ENCODE results near the gene C5orf34.
"Not testable (repeated sequence)": the region's sequence is repeated elsewhere in the genome, so short reads cannot be mapped to it uniquely, and the experiment has no call there.

C5orf34 gene, protein sequence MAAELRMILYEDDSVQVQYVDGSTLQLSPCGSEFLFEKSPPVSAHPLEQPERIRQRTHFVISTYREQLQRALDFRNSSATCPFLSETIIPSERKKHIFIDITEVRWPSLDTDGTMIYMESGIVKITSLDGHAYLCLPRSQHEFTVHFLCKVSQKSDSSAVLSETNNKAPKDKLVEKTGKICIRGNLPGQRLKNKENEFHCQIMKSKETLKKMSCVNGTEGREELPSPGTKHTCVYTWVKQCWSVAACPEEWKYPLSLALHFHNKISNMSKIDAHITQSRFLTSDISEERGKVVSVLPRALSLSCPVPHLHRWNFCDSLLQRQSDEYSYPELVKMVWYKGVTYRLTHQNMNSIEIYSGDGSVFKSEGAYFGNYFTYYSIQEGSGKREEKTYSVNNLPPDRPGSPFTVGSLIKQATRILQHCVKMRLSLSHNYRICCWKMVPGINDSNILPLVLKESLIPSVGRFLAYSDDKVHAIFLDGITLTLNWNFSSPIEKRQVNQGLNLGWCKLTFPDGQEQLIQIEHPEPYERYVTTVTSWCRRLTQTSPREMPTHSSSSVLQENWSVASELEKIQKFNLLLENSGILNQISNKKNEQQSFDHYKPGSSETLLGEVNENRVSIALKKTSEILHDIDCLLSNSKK

DNA sequence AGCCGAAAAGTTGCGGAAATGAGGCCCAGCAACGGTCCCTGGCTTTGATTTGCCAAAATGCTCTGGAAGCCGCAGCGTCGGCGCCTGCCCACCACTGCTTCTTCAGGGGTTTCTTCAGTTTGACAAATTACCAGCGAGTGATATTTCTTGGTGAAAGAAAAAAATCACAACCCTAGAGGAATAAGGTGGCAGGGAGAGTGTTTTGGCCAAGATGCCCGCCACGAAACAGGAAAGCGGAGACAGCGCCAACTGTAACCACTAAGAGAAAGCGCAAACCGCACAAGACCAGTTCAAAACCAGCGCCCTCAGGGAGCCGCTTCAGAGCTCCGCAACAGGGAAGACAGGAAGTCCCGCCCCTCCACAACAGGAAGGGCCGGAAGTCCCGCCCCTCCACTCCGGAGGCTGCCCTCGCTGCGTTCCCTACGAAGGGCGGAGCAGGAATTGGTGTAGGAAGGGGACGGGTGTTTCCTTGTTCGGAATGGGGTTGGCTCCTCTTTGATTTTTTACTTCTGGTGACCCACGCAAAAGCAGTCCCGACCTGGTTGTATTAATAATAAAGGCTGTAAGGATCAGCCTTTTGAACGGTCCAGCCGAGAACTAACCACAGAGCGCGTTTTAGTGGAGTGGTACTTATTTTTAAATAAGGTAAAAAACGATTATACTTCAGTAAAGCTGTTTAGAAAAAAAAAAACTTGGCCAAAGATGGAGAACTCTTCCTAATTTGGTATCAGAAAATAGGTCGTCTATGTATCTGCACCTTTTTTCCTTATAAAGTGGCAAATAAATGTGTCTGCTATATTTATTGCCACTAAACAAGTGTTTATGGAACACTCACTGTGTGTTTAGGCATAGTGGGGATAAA lies at the start of gene C5orf34:
TSS of gene C5orf34 (minus strand) at position 333 of the 862 bp plus-strand sequence. CDS start 5,809 bp downstream, outside the sequence.
- no peaks in the 10 kb centered on the region for H3K9me3 Mint-ChIP-seq
- peaks cover 3% of the 10 kb centered on the region for H3K27me3 Mint-ChIP-seq (ENCODE audit: low read depth)
- peak within 1 kb of the TSS; percentile 83 for H3K4me3 Mint-ChIP-seq
- DNase-seq (ENCODE audit: low spot score): peak; percentile 92
- peaks cover 29% of the 10 kb centered on the region for H3K4me1 Mint-ChIP-seq (ENCODE audit: low read depth)
- H3K36me3 Mint-ChIP-seq (ENCODE audit: low read depth): peaks cover 16% of the 10 kb centered on the region
- H3K27ac Mint-ChIP-seq: peak within 1 kb of the TSS; percentile 93

DNA sequence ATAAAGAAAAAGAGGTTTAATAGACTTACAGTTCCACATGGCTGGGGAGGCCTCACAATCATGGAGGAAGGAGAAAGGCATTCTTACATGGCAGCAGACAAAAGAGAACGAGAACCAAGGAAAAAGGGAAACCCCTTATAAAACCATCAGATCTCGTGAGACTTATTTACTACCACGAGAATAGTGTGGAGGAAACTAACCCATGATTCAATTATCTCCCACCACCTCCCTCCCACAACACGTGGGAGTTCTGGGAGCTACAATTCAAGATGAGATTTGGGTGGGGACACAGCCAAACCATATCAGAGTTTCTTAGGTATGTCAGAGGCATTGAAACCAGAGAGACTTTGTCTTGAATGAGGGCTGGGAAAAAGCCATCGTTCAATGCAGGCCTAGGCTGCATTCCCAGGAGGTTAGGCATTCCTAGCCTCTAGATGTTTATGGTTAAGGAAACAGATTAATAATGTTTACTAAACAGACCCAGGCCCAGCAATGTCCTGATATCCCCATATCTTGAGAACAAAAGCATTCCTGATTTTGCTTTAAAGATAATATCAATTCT lies 49.4 kb upstream of the C5orf34 start:
- no peaks in the 10 kb centered on the region for H3K4me1 Mint-ChIP-seq (ENCODE audit: low read depth)
- H3K36me3 Mint-ChIP-seq (ENCODE audit: low read depth): no peaks in the 10 kb centered on the region
- H3K27ac Mint-ChIP-seq: no peak overlapping the region
- no peak overlapping the region for H3K4me3 Mint-ChIP-seq
- H3K27me3 Mint-ChIP-seq (ENCODE audit: low read depth): peaks cover 13% of the 10 kb centered on the region
- no peaks in the 10 kb centered on the region for H3K9me3 Mint-ChIP-seq
- DNase-seq (ENCODE audit: low spot score): no peak

DNA sequence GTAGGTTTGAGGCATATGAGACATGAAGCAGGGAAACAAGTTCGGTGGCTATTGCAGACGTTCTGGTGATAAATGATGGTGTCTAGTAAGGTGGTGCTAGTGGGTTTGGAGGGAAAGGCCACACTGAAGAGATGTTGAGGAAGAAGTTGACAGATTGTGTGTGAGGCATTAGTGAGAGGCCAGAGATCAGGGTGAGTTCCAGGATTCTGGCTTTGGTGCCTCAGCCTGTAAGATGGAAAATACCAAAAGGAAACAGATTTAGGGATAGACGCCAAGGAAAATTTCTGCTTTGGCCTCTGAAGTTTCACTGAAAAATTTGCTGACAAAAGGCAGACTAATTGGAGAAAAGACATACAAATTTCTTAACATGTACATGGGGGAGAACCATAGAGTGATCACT lies 48.4 kb upstream of the C5orf34 start:
- H3K4me3 Mint-ChIP-seq: no peak overlapping the region
- no peaks in the 10 kb centered on the region for H3K4me1 Mint-ChIP-seq (ENCODE audit: low read depth)
- no peaks in the 10 kb centered on the region for H3K36me3 Mint-ChIP-seq (ENCODE audit: low read depth)
- H3K27ac Mint-ChIP-seq: no peak overlapping the region
- no peaks in the 10 kb centered on the region for H3K9me3 Mint-ChIP-seq
- no peak for DNase-seq (ENCODE audit: low spot score)
- H3K27me3 Mint-ChIP-seq (ENCODE audit: low read depth): peaks cover 13% of the 10 kb centered on the region

DNA sequence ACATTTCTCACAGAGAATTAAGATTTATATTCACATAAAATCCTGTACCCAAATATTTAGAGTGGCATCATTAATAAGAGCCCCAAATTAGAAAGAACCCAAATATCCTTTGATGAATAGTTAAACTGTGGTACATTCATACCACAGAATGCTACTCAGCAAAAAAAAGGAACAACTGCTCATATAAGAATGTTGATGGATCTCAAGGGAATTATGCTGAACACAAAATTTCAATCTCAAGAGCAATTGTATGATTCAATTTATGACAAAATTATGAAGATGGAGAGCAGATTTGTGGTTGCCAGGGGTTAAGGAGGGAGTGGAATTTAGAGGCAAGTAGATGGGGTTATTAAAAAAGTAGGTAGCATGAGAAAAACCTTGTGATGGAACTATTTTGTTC lies 46.4 kb upstream of the C5orf34 start:
- peaks cover 13% of the 10 kb centered on the region for H3K27me3 Mint-ChIP-seq (ENCODE audit: low read depth)
- H3K9me3 Mint-ChIP-seq: no peaks in the 10 kb centered on the region
- H3K27ac Mint-ChIP-seq: no peak overlapping the region
- H3K36me3 Mint-ChIP-seq (ENCODE audit: low read depth): no peaks in the 10 kb centered on the region
- H3K4me3 Mint-ChIP-seq: no peak overlapping the region
- no peak for DNase-seq (ENCODE audit: low spot score)
- peaks cover 5% of the 10 kb centered on the region for H3K4me1 Mint-ChIP-seq (ENCODE audit: low read depth)

DNA sequence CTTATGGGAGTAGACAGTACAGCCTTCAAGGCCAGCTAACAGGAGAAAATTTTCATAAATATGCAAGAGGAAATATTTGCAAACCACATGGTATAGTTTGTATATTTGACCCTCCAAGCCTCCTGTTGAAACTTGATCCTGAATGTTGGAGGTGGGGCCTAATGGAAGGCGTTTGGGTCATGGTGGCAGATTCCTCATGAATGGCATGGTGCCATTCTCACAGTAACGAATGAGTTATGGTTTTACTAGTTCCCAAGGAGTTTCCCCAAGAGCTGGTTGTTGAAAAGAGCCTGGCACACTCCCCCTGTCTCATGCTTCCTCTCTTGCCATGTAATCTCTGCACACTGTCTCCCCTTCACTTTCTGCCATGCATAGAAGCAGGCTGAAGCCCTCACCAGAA lies 45.2 kb upstream of the C5orf34 start:
- Mint-ChIP-seq H3K4me1 (ENCODE audit: low read depth) (peaks cover 12% of the 10 kb centered on the region), H3K27me3 (ENCODE audit: low read depth) (peaks cover 13% of the 10 kb centered on the region), H3K27ac (no peak overlapping the region), H3K36me3 (ENCODE audit: low read depth) (peaks cover 3% of the 10 kb centered on the region), H3K4me3 (no peak overlapping the region), H3K9me3 (no peaks in the 10 kb centered on the region)
- DNase-seq (ENCODE audit: low spot score): no peak

DNA sequence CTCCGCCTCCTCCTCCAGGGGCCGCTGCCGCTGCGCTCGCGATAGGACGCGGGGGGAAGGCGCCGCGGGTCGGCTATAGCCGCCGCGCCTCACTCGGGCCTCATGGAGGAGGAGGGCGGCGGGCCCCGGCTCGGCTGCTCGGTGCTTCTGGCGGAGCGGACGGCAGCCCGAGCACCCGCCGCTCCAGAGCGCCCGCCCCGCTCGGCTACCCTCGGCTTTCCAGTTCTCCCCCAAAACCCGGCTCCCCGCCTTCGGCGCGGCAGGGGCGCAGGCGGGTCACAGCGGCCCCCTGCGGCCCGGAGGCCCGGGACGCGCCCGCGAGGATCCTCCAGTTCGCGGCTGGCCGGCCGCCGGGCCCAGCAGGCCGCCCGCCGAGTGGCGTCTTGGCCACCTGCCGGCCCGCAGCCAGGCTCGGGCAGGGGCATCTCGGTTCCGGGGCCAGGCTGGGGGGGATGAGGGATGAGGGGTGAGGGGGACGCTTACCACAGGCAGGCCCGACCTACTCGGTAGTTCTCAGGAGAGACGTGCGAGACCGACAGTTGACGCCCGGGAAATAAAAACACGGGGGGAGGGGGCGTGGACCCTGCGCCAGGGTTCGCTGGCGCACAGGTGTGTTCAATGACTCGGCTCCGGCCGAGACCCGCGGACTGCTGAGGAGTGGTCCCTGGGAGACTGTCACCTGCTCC lies 42.1 kb upstream of the C5orf34 start, which contains the start of gene PAIP1:
TSS of gene PAIP1 (minus strand) at position 221 of the 686 bp plus-strand sequence. CDS start 231 bp downstream, outside the sequence.
- H3K4me3 Mint-ChIP-seq: peak within 1 kb of the TSS; percentile 91
- H3K27ac Mint-ChIP-seq: peak within 1 kb of the TSS; percentile 97
- H3K27me3 Mint-ChIP-seq (ENCODE audit: low read depth): peaks cover 9% of the 10 kb centered on the region
- H3K4me1 Mint-ChIP-seq (ENCODE audit: low read depth): peaks cover 16% of the 10 kb centered on the region
- H3K9me3 Mint-ChIP-seq: no peaks in the 10 kb centered on the region
- peaks cover 5% of the 10 kb centered on the region for H3K36me3 Mint-ChIP-seq (ENCODE audit: low read depth)
- DNase-seq (ENCODE audit: low spot score): peak; percentile 88

DNA sequence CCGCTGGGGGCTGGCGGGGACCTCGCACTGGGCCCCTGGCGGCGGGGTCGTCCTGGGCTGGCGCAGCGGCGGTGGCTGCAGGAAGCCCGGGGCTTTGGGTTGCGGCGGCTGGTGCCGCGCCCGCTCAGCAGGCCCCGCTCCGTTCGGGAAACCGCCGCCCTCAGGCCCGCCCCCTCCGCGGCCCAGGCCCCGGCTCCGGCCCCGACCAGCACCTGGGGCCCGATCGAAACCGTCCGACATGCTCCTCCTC lies 41.6 kb upstream of the C5orf34 start:
- not testable (repeated sequence) for H3K4me3 Mint-ChIP-seq; H3K36me3 Mint-ChIP-seq (ENCODE audit: low read depth); DNase-seq (ENCODE audit: low spot score); H3K27me3 Mint-ChIP-seq (ENCODE audit: low read depth); H3K9me3 Mint-ChIP-seq; H3K27ac Mint-ChIP-seq
- peaks cover 16% of the 10 kb centered on the region for H3K4me1 Mint-ChIP-seq (ENCODE audit: low read depth)

DNA sequence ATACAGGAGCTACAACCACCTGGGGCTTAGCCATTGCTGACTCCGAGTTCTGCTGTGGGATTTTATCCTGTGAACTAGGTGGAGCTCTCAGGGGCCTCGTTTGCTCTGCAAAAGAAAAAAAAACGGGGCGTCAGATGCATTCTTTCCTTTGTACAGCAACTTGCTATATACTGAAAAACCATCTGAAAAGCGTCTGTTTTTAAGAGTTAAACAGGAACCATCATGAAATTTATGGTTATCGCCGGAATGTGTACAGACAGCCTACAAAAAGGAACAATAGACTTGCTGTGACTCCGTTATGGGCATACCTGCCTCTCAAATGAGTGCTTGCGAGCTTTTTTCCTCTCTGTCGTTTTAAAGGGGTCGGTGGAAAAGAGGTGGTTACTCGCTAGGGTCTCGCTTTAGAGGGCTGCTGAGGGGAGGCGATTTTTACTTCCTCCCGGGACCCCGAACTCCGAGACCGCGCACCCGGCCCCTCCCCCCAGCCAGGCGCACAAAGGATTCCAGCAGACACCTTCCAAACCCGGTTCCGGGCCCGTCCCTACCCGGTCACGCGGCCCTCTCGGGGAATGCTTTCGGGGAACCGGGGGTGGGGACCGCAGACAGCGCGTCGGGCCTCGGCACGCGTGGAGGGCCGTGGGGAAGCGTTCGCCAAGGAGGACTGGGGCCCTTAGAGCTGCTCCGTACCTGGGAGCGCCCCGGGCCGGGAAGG lies 41.1 kb upstream of the C5orf34 start:
- Mint-ChIP-seq H3K4me1 (ENCODE audit: low read depth) (peaks cover 17% of the 10 kb centered on the region), H3K27me3 (ENCODE audit: low read depth) (peaks cover 9% of the 10 kb centered on the region), H3K27ac (peak overlapping the region; percentile 88), H3K36me3 (ENCODE audit: low read depth) (peaks cover 7% of the 10 kb centered on the region), H3K4me3 (peak overlapping the region; percentile 91), H3K9me3 (no peaks in the 10 kb centered on the region)
- DNase-seq (ENCODE audit: low spot score): peak; percentile 53

DNA sequence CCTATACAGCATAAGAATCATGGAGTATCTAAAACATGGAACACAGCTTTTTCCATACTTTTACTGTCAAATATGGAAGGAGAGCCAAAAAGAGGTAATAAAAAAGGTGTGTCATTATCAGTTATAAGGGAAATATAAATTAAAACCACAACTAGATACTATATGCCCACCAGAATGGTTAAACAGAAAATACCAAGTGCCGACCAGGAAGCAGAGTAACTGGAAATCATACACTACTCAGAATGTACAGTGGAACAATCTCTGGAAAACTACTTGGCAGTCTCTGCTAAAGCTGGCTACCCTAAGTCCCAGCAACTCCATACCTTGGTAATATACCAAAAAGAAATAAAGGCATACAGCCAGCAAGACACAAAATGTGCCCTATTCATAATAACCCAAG lies 39.5 kb upstream of the C5orf34 start:
- Mint-ChIP-seq H3K27me3 (ENCODE audit: low read depth) (peaks cover 1% of the 10 kb centered on the region), H3K4me1 (ENCODE audit: low read depth) (peaks cover 22% of the 10 kb centered on the region), H3K4me3 (no peak overlapping the region), H3K9me3 (no peaks in the 10 kb centered on the region), H3K27ac (no peak overlapping the region), H3K36me3 (ENCODE audit: low read depth) (peaks cover 12% of the 10 kb centered on the region)
- DNase-seq (ENCODE audit: low spot score): no peak

DNA sequence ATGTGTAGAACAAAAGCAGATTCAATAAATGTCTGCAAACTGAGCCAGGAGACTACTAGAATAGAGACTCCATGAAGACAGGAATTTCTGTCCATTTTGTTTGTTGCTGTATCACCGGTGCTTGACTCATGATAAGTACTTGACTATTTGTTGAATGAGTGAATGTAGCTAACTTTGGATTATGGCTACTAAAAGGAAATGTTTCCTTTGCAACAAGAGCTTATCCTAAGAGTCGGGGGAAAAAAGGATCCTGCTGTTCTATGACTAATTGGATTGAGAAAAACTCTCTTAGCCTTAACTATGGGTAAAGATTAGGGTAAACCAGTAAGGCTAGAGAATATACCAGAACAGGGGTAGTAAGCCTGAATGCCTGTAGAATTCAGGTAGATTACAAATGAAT lies 38.4 kb upstream of the C5orf34 start:
- no peak overlapping the region for H3K4me3 Mint-ChIP-seq
- H3K27me3 Mint-ChIP-seq (ENCODE audit: low read depth): no peaks in the 10 kb centered on the region
- DNase-seq (ENCODE audit: low spot score): no peak
- H3K4me1 Mint-ChIP-seq (ENCODE audit: low read depth): peaks cover 22% of the 10 kb centered on the region
- H3K9me3 Mint-ChIP-seq: no peaks in the 10 kb centered on the region
- peaks cover 15% of the 10 kb centered on the region for H3K36me3 Mint-ChIP-seq (ENCODE audit: low read depth)
- H3K27ac Mint-ChIP-seq: no peak overlapping the region

DNA sequence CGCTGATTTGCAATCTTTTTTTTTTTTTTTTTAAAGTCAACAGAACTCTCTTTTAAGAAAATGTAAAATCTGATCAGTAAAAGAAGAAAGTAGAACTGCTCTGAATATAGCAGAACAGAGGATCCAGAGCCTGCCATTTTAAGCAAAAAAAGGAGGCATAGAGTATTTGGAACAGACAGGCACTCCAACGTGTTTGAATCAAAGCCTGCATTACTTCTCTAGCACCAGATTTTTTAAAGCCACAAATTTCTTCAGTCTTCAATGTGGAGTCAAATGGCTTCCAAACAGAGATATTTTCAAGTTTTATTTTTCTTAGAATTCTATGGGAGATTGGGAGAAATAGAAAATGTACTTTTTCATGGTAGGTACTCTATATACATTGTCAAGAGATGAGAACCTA lies 36.8 kb upstream of the C5orf34 start:
- peaks cover 25% of the 10 kb centered on the region for H3K36me3 Mint-ChIP-seq (ENCODE audit: low read depth)
- no peak overlapping the region for H3K4me3 Mint-ChIP-seq
- H3K27me3 Mint-ChIP-seq (ENCODE audit: low read depth): no peaks in the 10 kb centered on the region
- peaks cover 17% of the 10 kb centered on the region for H3K4me1 Mint-ChIP-seq (ENCODE audit: low read depth)
- H3K27ac Mint-ChIP-seq: no peak overlapping the region
- no peak for DNase-seq (ENCODE audit: low spot score)
- no peaks in the 10 kb centered on the region for H3K9me3 Mint-ChIP-seq

DNA sequence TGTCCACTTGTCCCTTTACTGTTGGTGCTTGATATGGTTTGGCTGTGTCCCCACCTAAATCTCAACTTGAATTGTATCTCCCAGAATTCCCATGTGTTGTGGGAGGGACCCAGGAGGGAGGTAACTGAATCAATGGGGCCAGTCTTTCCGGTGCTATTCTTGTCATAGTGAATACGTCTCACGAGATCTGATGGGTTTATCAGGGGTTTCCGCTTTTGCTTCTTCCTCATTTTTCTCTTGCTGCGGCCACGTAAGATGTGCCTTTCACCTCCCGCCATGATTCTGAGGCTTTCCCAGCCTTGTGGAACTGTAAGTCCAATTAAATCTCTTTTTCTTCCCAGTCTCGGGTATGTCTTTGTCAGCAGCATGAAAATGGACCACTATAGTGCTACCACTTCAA lies 34.3 kb upstream of the C5orf34 start:
- not testable (repeated sequence) for H3K4me1 Mint-ChIP-seq (ENCODE audit: low read depth); DNase-seq (ENCODE audit: low spot score); H3K27me3 Mint-ChIP-seq (ENCODE audit: low read depth); H3K27ac Mint-ChIP-seq; H3K9me3 Mint-ChIP-seq; H3K4me3 Mint-ChIP-seq
- H3K36me3 Mint-ChIP-seq (ENCODE audit: low read depth): peaks cover 43% of the 10 kb centered on the region

DNA sequence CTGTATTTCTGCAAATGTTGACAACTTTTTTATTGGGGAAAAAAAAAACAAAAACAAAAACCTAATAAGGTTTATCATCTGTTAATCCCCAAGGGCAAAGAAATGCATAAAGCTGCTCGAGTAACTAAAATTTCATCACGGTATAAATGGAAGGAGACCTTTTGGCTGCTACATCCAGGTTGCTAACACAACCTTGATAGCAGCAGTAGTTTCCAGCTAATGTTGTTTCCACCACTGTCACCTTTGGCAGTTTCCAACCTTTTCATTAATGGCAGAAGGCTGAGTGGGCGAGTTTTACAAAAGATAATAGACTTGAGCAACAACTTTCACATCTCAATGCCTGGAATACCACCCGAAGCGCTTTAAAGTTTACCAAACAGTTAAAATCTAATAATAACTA lies 33.4 kb upstream of the C5orf34 start:
- H3K4me1 Mint-ChIP-seq (ENCODE audit: low read depth): peaks cover 8% of the 10 kb centered on the region
- peaks cover 48% of the 10 kb centered on the region for H3K36me3 Mint-ChIP-seq (ENCODE audit: low read depth)
- no peaks in the 10 kb centered on the region for H3K9me3 Mint-ChIP-seq
- H3K27me3 Mint-ChIP-seq (ENCODE audit: low read depth): no peaks in the 10 kb centered on the region
- no peak for DNase-seq (ENCODE audit: low spot score)
- no peak overlapping the region for H3K27ac Mint-ChIP-seq
- H3K4me3 Mint-ChIP-seq: no peak overlapping the region
